Adrenal gland (tissue), 5 donors: ENCODE results near the gene CEACAM1.

ENCODE experiments used
- POLR2A ChIP-seq, 2 donors: fragments of 450-650 bp; IDR thresholded peaks; one replicate each; pipeline ENCODE4 v1.6.1; 2017; ENCODE audit warnings: antibody characterized with exemption in 2 of 2, mild to moderate bottlenecking in 2 of 2, moderate library complexity in 1 of 2
- TF ChIP-seq, protein P1 (sequence below), 6 experiments: fragments of 450-650 bp in 4 of 6; fragments of 200-600 bp in 2 of 6; sonication (generic) in 1 of 6; IDR thresholded peaks; 1 replicate in 5 of 6; 2 replicates in 1 of 6; pipeline versions ENCODE4 v1.5.1 to v1.8.0; 2016 to 2021; ENCODE audit warnings: antibody characterized with exemption in 6 of 6, mild to moderate bottlenecking in 2 of 6, moderate library complexity in 1 of 6
- donor health status: DM: no; HTN: no; CAD: no.

DNA sequence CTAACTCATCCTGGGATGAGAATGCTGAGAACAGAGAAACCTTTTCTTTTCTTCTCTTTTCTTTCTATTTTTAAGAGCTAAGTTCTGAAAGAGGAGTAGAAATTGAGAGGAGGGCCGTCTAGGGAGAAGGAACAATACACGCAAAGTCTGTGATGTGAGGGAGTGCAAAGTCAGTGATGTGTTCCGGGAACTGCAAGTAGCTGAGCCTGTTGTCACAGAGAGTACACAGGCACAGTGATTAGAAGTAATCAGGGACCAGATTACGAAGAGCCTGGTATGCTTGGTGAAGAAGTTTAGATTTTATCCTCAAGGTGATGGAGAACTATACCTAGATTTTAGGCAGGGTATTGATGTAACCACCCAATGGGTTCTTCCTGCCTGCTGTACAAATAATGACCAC lies 53.5 kb downstream of the CEACAM1 start:
- TF ChIP-seq, protein P1, sequence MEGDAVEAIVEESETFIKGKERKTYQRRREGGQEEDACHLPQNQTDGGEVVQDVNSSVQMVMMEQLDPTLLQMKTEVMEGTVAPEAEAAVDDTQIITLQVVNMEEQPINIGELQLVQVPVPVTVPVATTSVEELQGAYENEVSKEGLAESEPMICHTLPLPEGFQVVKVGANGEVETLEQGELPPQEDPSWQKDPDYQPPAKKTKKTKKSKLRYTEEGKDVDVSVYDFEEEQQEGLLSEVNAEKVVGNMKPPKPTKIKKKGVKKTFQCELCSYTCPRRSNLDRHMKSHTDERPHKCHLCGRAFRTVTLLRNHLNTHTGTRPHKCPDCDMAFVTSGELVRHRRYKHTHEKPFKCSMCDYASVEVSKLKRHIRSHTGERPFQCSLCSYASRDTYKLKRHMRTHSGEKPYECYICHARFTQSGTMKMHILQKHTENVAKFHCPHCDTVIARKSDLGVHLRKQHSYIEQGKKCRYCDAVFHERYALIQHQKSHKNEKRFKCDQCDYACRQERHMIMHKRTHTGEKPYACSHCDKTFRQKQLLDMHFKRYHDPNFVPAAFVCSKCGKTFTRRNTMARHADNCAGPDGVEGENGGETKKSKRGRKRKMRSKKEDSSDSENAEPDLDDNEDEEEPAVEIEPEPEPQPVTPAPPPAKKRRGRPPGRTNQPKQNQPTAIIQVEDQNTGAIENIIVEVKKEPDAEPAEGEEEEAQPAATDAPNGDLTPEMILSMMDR (IDR thresholded peaks at IDR 0.05), result no peak
- no peak for TF ChIP-seq POLR2A (IDR thresholded peaks at IDR 0.05)
